Measurements from ENCODE around the gene ATP2B2.

The ATP2B2 gene

DNA sequence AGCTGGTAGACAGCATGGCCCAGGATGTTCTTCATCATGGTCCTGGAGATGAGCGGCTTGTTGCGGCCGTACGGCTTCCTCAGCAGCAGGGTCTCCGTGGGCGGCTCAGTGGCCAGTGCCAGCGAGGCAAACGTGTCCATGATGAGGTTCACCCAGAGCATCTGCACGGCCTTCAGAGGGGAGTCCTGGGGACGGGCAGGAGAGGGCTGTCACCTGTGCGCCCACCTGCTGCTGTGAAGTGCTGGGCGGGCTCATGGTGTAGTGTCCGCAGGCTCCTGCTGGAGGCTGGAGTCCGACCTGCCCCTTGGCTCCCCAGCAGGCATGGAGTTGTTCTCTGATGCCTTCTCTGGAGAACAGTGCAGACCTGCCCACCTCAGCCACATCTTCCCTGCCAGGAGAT lies 162.6 kb downstream of the ATP2B2 start:
- no peak for ATAC-seq
- TF ChIP-seq ZC3H10 (CRISPR knock-in tag; IDR thresholded peaks at IDR 0.05) = no peak
- TF ChIP-seq ESRRG (CRISPR knock-in tag; IDR thresholded peaks at IDR 0.05) = no peak
- no peak for TF ChIP-seq ZNF8 (CRISPR knock-in tag; IDR thresholded peaks at IDR 0.05)
- no peak for TF ChIP-seq ZFP3 (CRISPR knock-in tag; IDR thresholded peaks at IDR 0.05)

DNA sequence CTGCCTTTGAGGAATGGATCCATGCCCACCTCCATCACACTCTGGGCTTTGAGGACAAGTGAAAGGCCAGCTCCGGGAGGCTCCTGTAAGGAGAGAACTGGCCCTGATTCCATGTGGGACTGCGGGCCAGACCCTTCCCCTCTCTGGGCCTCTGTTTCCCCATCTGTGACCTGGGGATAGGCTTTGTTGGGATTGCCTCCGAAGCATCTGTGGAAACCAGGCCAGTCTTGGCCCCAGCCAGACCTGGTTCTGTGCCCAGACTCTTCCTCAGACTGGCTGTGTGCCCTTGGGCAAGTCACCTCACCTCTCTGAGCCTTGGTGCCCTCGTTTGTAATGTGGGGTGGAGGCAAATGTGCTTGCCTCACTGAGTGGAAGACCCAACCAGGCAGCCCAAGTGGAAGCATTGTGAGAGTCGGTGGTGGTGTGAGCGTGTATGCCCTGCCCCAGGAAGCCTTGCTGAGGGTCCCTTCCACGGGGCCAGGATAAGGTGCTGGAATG lies 163.4 kb downstream of the ATP2B2 start:
- no peak for TF ChIP-seq TOX (CRISPR knock-in tag; IDR thresholded peaks at IDR 0.05; ENCODE audit: borderline replicate concordance)
- no peak for TF ChIP-seq OSR1 (CRISPR knock-in tag; IDR thresholded peaks at IDR 0.05)
- TF ChIP-seq ZFP30 (CRISPR knock-in tag; IDR thresholded peaks at IDR 0.05) = no peak
- TF ChIP-seq, protein P1, sequence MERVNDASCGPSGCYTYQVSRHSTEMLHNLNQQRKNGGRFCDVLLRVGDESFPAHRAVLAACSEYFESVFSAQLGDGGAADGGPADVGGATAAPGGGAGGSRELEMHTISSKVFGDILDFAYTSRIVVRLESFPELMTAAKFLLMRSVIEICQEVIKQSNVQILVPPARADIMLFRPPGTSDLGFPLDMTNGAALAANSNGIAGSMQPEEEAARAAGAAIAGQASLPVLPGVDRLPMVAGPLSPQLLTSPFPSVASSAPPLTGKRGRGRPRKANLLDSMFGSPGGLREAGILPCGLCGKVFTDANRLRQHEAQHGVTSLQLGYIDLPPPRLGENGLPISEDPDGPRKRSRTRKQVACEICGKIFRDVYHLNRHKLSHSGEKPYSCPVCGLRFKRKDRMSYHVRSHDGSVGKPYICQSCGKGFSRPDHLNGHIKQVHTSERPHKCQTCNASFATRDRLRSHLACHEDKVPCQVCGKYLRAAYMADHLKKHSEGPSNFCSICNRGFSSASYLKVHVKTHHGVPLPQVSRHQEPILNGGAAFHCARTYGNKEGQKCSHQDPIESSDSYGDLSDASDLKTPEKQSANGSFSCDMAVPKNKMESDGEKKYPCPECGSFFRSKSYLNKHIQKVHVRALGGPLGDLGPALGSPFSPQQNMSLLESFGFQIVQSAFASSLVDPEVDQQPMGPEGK (CRISPR knock-in tag; IDR thresholded peaks at IDR 0.05; ENCODE audit: borderline replicate concordance) = no peak
- no peak for TF ChIP-seq ARNTL (CRISPR knock-in tag; IDR thresholded peaks at IDR 0.05; ENCODE audit: borderline replicate concordance, low read depth)
- no peak for TF ChIP-seq TCF4 (CRISPR knock-in tag; IDR thresholded peaks at IDR 0.05; ENCODE audit: borderline replicate concordance)
- no peak for TF ChIP-seq RARB (CRISPR knock-in tag; IDR thresholded peaks at IDR 0.05)
- TF ChIP-seq, protein P2, sequence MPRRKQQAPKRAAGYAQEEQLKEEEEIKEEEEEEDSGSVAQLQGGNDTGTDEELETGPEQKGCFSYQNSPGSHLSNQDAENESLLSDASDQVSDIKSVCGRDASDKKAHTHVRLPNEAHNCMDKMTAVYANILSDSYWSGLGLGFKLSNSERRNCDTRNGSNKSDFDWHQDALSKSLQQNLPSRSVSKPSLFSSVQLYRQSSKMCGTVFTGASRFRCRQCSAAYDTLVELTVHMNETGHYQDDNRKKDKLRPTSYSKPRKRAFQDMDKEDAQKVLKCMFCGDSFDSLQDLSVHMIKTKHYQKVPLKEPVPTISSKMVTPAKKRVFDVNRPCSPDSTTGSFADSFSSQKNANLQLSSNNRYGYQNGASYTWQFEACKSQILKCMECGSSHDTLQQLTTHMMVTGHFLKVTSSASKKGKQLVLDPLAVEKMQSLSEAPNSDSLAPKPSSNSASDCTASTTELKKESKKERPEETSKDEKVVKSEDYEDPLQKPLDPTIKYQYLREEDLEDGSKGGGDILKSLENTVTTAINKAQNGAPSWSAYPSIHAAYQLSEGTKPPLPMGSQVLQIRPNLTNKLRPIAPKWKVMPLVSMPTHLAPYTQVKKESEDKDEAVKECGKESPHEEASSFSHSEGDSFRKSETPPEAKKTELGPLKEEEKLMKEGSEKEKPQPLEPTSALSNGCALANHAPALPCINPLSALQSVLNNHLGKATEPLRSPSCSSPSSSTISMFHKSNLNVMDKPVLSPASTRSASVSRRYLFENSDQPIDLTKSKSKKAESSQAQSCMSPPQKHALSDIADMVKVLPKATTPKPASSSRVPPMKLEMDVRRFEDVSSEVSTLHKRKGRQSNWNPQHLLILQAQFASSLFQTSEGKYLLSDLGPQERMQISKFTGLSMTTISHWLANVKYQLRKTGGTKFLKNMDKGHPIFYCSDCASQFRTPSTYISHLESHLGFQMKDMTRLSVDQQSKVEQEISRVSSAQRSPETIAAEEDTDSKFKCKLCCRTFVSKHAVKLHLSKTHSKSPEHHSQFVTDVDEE (CRISPR knock-in tag; IDR thresholded peaks at IDR 0.05) = no peak
- no peak for TF ChIP-seq SNAI2 (CRISPR knock-in tag; IDR thresholded peaks at IDR 0.05)
- no peak for TF ChIP-seq ZFP3 (CRISPR knock-in tag; IDR thresholded peaks at IDR 0.05)
- no peak for TF ChIP-seq ZC3H10 (CRISPR knock-in tag; IDR thresholded peaks at IDR 0.05)
- TF ChIP-seq GLIS3 (CRISPR knock-in tag; IDR thresholded peaks at IDR 0.05) = no peak
- TF ChIP-seq CSDC2 (CRISPR knock-in tag; IDR thresholded peaks at IDR 0.05) = no peak
- TF ChIP-seq, protein P3, sequence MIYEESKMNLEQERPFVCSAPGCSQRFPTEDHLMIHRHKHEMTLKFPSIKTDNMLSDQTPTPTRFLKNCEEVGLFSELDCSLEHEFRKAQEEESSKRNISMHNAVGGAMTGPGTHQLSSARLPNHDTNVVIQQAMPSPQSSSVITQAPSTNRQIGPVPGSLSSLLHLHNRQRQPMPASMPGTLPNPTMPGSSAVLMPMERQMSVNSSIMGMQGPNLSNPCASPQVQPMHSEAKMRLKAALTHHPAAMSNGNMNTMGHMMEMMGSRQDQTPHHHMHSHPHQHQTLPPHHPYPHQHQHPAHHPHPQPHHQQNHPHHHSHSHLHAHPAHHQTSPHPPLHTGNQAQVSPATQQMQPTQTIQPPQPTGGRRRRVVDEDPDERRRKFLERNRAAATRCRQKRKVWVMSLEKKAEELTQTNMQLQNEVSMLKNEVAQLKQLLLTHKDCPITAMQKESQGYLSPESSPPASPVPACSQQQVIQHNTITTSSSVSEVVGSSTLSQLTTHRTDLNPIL (CRISPR knock-in tag; IDR thresholded peaks at IDR 0.05; ENCODE audit: low read depth) = no peak
- TF ChIP-seq ZNF70 (CRISPR knock-in tag; IDR thresholded peaks at IDR 0.05) = no peak
- TF ChIP-seq PPARA (CRISPR knock-in tag; IDR thresholded peaks at IDR 0.05; ENCODE audit: borderline replicate concordance) = no peak
- ATAC-seq = no peak

DNA sequence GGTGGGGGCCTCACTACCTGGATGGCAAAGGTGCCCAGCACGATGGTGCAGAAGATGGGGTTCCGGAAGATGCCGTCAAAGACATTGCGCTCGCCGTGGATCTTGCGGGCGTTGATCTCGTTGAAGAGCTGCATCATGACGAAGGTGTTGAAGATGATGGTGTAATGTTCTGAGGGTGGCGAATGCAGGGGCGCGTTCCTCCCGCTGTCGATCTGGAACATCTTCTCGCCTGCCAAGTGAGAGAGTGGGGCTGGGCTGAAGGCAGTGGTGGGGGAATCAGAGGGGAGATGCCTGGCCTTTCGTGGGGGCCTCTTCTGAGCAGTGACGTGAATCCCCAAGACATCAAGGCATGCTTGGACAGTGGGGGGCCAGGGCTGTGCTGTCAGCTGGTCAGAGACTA lies 164.9 kb downstream of the ATP2B2 start:
- TF ChIP-seq TOX (CRISPR knock-in tag; IDR thresholded peaks at IDR 0.05; ENCODE audit: borderline replicate concordance) (no peak), ZFP30 (CRISPR knock-in tag; IDR thresholded peaks at IDR 0.05) (no peak)

DNA sequence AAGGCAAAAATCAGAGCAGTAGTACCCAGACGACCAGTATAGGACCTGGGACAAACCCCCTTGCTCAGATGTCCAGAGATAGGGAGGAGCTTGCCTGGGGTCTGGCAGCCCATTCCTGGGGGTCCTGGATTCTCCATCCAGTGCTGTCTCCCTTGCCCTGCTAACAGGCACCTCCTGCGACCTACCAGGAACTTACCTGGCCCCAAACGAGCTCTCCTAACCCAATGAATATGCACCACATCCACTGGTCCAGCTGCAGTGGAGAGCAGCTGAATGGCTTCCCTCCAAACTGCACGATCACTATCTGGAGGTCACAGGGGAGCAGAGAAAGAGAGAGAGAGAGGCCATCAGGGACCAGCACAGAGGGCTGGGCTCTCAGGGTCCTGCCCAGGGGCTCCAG lies 165.3 kb downstream of the ATP2B2 start:
- ATAC-seq = no peak
- TF ChIP-seq GLIS3 (CRISPR knock-in tag; IDR thresholded peaks at IDR 0.05) (no peak), ESRRG (CRISPR knock-in tag; IDR thresholded peaks at IDR 0.05) (no peak), ZFP3 (CRISPR knock-in tag; IDR thresholded peaks at IDR 0.05) (no peak), TCF4 (CRISPR knock-in tag; IDR thresholded peaks at IDR 0.05; ENCODE audit: borderline replicate concordance) (no peak), SNAI2 (CRISPR knock-in tag; IDR thresholded peaks at IDR 0.05) (no peak), PPARA (CRISPR knock-in tag; IDR thresholded peaks at IDR 0.05; ENCODE audit: borderline replicate concordance) (no peak), BACH2 (CRISPR knock-in tag; IDR thresholded peaks at IDR 0.05; ENCODE audit: borderline replicate concordance) (no peak), OSR1 (CRISPR knock-in tag; IDR thresholded peaks at IDR 0.05) (no peak)
- TF ChIP-seq, protein P3 (CRISPR knock-in tag; IDR thresholded peaks at IDR 0.05; ENCODE audit: low read depth) = no peak
- TF ChIP-seq, protein P2 (CRISPR knock-in tag; IDR thresholded peaks at IDR 0.05) = no peak

More for the DNA sequence above, 164.9 kb downstream of the ATP2B2 start:
- ATAC-seq = no peak

Data from SK-N-SH treated with all-trans-retinoic acid at 6 μM for 48 hours (cell line).